Omental fat pad (tissue), 4 donors: Measurements from ENCODE around the gene PSME3. TPM values are rescaled to one million over a fixed set of nuclear protein-coding genes. Genes with fewer than 3 reads are reported as not detected.

Experiments
- ATAC-seq: fragments of 150-250 bp; one replicate; pipeline ENCODE4 v1.9.1; 2016; ENCODE audit warnings: mild to moderate bottlenecking, moderate library complexity; ENCODE audit not compliant: low FRiP score
- DNase-seq: peaks from one replicate; pipeline ENCODE4 v3.0.0-alpha.2; 2019; ENCODE audit warnings: low spot score
- total RNA-seq, 4 donors: library from RNA; depleted of rRNA; stranded (reverse); fragments of >200 nt; gene quantifications; one replicate each; pipeline ENCODE4 v1.1.0, GENCODE V29; 2016
- TF ChIP-seq, protein P1 (sequence below), 3 donors: fragments of 450-650 bp; IDR thresholded peaks; one replicate each; pipeline ENCODE4 v1.5.1; 2016 to 2017; ENCODE audit warnings: antibody characterized with exemption in 3 of 3, mild to moderate bottlenecking in 3 of 3, moderate library complexity in 2 of 3

PSME3 gene
- total RNA-seq, 4 donors from 2014 or later = 72.1 to 122 (median 77.8) TPM

DNA sequence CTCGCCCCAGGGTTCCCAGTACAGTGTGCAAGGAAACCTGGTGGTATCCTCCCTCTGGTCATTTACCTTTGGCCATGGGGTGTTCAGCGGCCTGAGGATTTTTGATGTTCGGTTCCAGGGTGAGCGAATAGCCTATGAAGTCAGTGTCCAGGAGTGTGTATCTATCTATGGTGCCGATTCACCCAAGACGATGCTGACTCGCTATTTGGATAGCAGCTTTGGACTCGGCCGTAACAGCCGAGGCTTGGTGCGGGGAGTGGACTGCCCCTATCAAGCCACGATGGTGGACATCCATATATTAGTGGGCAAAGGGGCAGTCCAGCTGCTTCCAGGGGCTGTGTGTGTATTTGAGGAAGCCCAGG lies 12.3 kb downstream of the PSME3 start:
- ATAC-seq = no peak
- DNase-seq = no peak
- TF ChIP-seq, protein P1, sequence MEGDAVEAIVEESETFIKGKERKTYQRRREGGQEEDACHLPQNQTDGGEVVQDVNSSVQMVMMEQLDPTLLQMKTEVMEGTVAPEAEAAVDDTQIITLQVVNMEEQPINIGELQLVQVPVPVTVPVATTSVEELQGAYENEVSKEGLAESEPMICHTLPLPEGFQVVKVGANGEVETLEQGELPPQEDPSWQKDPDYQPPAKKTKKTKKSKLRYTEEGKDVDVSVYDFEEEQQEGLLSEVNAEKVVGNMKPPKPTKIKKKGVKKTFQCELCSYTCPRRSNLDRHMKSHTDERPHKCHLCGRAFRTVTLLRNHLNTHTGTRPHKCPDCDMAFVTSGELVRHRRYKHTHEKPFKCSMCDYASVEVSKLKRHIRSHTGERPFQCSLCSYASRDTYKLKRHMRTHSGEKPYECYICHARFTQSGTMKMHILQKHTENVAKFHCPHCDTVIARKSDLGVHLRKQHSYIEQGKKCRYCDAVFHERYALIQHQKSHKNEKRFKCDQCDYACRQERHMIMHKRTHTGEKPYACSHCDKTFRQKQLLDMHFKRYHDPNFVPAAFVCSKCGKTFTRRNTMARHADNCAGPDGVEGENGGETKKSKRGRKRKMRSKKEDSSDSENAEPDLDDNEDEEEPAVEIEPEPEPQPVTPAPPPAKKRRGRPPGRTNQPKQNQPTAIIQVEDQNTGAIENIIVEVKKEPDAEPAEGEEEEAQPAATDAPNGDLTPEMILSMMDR (IDR thresholded peaks at IDR 0.05) = no peak

- ATAC-seq = peak; percentile 4
- no peak for DNase-seq
- TF ChIP-seq, protein P1 (IDR thresholded peaks at IDR 0.05) = no peak
These were observed 12.9 kb downstream of the PSME3 start for GRCh38 chr17:42845918-42846593.

DNA sequence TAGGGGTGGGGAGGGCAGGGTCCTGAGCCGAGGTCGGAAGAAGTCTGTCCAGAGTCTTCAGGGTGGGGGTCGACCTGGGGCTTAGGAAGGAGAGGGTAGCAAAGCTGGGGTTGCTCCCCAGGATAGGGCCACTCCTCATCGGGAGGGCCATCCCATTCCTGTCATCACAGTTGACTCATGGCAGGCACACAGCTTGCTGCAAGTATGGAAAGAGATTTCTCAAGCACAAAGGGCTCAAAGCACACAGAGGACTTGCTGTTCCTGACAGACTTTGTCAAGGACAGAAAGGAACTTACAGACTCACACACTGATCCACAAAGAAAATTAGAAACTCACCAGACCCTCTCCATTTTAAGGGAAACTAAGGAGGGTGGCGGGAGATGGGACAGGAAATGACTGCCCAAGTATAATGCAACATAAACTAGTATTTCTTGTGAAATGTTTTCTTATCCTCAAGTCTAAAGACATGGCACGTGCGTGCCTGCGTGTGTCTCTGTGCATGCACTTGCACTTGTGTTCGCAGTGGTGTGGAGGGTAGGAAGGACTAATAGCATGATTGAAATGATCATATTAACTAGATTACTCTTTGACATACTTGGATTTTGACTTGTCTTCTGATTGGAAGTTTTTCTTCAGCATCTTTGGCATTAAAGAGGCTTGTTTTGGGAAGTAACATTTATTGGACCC lies 13.5 kb downstream of the PSME3 start:
- TF ChIP-seq, protein P1 (IDR thresholded peaks at IDR 0.05) = no peak
- DNase-seq (no peak), ATAC-seq (peak; percentile 41)

DNA sequence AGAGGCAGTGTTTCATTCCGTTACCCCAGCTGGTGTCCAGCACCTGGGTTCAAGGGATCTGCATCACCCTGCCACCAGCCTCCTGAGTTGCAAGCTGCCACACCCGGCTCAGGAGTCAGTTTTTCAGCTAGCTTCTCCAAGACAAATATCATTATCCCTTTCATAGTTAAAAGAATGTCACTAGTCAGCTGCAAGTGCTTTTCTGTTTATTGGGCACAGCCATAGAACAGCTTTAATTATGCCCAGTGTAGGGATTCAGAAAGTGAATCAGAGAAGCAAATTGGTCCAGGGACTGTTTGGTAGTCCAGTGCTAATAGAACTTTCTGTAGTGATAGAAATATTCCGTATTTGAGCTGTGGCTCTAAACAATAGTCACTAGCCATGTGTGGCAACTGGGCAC lies 14.9 kb downstream of the PSME3 start:
- DNase-seq (no peak), ATAC-seq (no peak)
- TF ChIP-seq, protein P1 (IDR thresholded peaks at IDR 0.05) = no peak

GRCh38 chr17:42849031-42849430 lies 15.8 kb downstream of the PSME3 start:
- no peak for DNase-seq

DNA sequence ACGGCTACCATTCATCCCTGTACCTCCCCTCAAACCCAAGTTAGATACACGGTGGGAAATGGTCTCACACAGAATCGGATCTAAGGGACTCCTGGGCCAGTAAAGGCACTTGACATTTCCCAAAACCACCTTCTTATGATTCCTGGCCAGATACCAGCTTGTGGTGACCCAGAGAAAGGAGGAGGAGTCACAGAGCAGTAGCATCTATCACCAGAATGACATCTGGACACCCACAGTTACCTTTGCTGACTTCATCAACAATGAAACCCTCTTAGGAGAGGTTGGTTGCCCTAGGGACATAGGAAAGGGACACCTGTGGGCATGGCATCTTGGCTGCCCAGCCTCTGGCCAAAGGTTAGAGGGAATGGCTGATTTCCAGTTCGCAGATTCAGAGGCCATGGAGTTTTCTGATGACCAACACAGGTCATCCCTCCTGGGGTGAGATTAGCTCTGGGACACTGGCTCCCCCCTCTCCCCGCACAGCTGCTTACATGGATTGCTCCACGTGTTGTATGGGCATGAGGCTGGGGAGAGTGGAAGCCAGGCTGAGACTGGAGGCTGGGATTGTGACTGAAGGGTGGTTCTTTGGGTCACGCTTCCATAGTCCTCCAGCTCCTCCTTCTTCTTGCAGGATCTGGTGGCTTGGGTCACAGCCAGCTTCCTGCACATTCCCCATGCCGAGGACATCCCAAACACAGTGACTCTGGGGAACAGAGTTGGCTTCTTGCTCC lies 16.4 kb downstream of the PSME3 start:
- ATAC-seq = no peak
- no peak for DNase-seq
- TF ChIP-seq, protein P1 (IDR thresholded peaks at IDR 0.05) = no peak

More at GRCh38 chr17:42849031-42849430, 15.8 kb downstream of the PSME3 start:
- ATAC-seq = no peak
- TF ChIP-seq, protein P1 (IDR thresholded peaks at IDR 0.05) = no peak
